ENCODE results near the gene COA3.
"Not testable (repeated sequence)": the region's sequence is repeated elsewhere in the genome, so short reads cannot be mapped to it uniquely, and the experiment has no call there.

Gene COA3

DNA sequence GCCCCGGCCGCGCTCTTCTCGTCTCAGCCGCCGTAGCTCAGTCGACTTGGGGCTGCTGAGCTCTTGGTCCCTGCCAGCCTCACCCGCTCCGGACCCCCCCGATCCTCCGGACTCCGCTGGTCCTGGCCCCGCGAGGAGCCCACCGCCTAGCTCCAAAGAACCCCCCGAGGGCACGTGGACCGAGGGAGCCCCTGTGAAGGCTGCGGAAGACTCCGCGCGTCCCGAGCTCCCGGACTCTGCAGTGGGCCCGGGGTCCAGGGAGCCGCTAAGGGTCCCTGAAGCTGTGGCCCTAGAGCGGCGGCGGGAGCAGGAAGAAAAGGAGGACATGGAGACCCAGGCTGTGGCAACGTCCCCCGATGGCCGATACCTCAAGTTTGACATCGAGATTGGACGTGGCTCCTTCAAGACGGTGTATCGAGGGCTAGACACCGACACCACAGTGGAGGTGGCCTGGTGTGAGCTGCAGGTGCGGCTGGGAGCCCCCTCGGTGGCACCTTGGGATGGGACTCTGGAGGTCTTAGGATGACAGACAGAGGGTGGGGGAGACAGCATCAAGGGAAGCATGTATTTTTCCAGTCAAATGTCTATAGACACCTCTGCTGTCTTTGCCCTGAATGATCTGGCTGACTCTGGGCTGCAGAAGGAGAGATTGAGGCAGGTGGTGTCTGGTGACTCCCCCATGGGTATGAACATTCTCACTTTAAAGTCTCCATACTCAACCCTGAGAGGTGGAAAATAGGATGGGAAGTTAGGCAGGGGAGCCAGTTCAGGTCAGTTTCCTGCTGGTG is 17.5 kb downstream of the COA3 start:
- no peak for DNase-seq

- DNase-seq, result peak; percentile 11
These were observed 18.3 kb downstream of the COA3 start, which contains the start of gene WNK4 for GRCh38 chr17:42779936-42780850. Gene WNK4, plus strand, starts transcription at chr17:42780610. Its CDS starts 89 bp downstream, at chr17:42780699.

DNA sequence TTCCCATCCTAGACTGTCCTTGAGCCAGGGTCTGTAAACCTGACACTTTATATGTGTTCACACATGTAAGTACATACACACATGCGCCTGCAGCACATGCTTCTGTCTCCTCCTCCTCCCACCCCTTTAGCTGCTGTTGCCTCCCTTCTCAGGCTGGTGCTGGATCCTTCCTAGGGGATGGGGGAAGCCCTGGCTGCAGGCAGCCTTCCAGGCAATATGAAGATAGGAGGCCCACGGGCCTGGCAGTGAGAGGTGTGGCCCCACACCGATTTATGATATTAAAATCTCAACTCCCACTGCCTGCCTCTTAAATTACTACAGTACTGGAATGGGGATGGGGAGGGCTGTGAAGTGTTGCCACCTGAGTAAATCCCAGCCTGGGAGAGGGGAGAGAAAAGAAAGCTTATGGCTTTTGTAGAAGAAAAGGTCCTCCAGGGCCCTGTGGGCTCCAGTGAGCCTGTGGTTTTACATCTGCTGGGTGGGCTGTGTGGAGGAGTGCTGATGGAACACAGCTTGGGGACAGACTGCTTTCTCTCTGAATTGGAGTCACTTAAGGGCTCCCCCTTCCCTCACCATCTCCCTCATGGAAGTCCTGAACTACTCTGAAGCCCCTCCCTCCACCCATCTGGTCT is 19.1 kb downstream of the COA3 start:
- DNase-seq, result no peak

GRCh38 chr17:42778570-42778969 is 19.9 kb downstream of the COA3 start:
- no peak for DNase-seq

GRCh38 chr17:42775534-42776098 is 22.9 kb downstream of the COA3 start:
- DNase-seq, result no peak

GRCh38 chr17:42774066-42774745 is 24.3 kb downstream of the COA3 start:
- DNase-seq, result no peak

DNA sequence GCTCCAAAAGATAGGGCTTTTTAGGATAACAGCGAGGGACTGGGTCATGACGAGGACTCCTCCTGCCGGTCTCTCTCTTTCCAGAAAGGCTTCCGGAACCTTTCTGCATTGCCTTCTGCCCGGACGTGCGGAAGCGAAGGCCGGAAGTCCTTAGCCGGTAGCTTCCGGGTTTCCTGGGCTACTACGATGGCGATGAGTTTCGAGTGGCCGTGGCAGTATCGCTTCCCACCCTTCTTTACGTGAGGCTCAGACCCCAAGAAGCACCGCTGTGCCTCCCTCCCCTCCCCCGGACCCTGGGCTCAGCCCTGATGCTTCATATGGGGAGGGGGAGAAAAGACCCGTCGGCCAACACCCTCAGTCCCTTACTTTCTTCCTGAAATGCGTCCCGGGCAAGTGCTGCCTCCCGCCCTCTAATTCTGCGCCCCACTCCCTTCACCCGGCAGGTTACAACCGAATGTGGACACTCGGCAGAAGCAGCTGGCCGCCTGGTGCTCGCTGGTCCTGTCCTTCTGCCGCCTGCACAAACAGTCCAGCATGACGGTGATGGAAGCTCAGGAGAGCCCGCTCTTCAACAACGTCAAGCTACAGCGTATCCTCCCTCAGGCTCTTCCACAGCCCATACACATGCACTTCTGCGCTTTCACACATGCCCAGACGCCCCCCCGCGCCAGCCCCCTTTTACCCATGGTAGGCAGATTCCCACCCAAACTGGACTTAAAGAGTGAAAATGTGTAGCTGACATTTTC is 25.0 kb downstream of the COA3 start, which contains the start of gene VPS25:
Gene VPS25 (plus strand): TSS at position 160 of the 746 bp plus-strand sequence. CDS start 27 bp downstream, at position 187.
- peak; percentile 34 for DNase-seq

GRCh38 chr17:42772945-42773289 is 25.6 kb downstream of the COA3 start:
- no peak for DNase-seq

DNA sequence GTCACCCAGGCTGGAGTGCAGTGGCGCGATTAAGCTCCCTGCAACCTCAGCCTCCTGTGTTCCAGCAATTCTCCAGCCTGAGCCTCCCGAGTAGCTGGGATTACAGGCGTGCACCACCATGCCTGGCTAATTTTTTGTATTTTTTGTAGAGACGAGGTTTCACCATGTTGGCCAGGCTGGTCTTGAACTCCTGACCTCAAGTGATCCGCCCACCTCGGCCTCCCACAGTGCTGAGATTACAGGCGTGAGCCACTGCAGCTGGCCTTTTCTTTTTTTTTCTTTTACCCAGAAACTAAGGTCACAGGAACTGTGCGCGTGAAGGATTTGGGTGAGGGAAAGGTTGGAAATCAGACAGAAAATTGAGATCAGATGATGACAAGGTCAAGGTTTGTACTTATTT is 28.5 kb downstream of the COA3 start:
- not testable (repeated sequence) for DNase-seq

DNA sequence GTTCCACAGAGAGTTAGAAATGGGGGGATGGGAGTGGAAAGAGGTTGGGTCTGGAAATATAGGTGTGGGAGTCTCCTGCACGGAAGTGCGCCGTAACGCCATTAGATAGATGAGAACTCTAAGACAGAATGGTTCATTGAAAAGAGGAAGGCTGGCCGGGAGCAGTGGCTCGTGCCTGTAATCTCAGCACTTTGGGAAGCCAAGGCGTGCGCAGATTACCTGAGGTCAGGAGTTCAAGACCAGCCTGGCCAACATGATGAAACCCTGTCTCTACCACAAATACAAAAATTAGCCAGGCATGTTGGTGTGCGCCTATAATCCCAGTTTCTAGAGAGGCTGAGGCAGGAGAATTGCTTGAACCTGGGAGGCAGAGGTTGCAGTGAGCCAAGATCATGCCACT is 30.5 kb downstream of the COA3 start:
- DNase-seq, result not testable (repeated sequence)

- DNase-seq, result no peak
These were observed 31.0 kb downstream of the COA3 start for GRCh38 chr17:42767512-42767911.

GRCh38 chr17:42766124-42766523 is 32.4 kb downstream of the COA3 start:
- no peak for DNase-seq

DNA sequence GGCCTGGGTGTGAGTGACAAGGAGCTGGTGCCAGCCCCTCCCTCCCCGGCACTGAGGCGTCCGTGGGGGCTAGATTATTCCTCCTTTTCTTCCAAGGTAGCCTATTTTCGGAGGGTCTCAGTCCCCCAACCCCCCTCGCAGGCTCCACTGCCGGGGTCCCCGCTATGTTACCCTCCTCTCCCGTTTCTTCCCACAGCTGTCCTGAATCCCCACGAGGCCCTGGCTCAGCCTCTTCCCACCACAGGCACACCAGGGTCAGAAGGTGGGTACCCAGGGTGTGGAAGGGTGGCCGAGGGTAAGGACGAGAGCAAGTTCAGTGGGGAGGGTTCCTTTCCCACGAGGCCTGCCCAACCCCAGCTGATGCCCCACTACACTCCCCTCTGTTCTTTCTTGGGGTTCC is 36.9 kb downstream of the COA3 start:
- no peak for DNase-seq

DNA sequence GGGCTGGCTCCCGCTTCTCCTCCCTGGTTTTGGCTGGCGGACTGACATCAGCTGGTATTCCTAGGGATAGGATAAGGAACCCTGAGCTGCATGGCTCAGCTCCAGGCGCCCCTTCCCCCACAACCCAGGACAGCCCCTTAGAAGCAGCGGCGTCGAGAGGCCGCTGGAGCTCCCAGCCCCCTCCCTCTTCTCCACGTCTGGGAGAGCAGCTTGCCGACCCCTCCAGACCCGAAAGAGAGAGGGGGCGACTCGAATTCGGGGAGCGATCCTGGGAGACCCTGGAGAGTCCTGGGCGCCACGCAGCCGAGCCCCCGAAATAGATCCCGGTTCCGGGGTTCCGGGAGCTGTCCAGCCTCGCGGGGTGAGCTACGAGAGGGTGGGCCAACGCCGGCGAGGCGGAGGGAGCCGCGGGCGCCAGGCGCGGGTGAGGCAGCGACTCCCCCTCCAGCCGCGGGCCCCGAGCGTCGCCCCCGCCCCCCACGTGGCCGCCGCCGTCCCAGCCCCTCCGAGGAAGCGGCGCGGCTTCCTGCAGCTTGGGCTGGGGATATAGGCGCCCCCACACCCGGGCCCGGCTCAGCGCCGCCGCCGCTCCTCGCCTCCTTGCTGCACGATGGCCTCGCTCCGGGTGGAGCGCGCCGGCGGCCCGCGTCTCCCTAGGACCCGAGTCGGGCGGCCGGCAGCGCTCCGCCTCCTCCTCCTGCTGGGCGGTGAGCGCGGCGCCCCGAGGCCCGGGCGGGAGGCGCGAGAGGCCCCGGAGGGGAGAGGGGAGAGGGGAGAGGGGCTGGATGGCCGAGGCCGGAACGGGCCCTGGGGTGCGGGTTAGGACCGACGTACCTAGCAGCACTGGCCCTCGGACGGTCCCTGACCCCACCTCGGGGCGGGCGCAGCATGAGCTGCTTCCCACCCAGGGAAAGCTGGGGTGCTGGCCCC is 37.6 kb downstream of the COA3 start, which contains the start of gene RAMP2:
Gene RAMP2 (plus strand): TSS at position 576 of the 930 bp plus-strand sequence. CDS start 35 bp downstream, at position 611.
- no peak for DNase-seq

GRCh38 chr17:42759982-42760651 is 38.4 kb downstream of the COA3 start:
- DNase-seq, result no peak

- no peak for DNase-seq
These were observed 43.7 kb downstream of the COA3 start for GRCh38 chr17:42754782-42755181.

DNA sequence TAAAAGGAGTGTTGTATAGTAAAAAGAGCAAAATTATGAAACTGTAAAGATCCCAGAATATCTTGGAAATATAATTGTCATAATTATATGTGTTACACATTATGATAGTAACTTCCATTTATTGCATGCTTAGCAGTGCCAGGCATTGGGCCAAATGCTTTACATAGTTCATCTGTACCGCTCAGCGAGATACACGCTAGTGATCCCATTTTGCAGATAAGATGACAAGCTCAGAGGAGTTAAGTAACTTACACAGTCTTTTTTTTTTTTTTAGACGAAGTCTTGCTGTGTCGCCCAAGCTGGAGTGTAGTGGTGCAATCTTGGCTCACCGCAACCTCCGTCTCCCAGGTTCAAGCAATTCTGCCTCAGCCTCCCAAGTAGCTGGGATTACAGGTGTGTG is 46.9 kb downstream of the COA3 start:
- no peak for DNase-seq

GRCh38 chr17:42750739-42751344 is 47.7 kb downstream of the COA3 start:
- no peak for DNase-seq
